AG09309 (cell line): ENCODE results near the gene USE1.

Experiments
- DNase-seq: peaks from one replicate; pipeline ENCODE4 v3.0.0-alpha.2; 2010; ENCODE audit warnings: low read depth
- H3K4me3 ChIP-seq: 2 replicates; pipeline ENCODE4 v1.5.1; 2011; ENCODE audit warnings: mild to moderate bottlenecking, low read depth, low read length, moderate library complexity; ENCODE audit not compliant: control insufficient read depth
- CTCF ChIP-seq: IDR thresholded peaks from 2 replicates; pipeline ENCODE4 v1.5.1; 2011; ENCODE audit warnings: mild to moderate bottlenecking, low read depth, low read length, inconsistent platforms; ENCODE audit not compliant: insufficient read depth, control insufficient read depth; ENCODE audit errors: missing control alignments

USE1 gene

GRCh38 chr19:17194608-17195007, 20.5 kb upstream of the USE1 start:
- DNase-seq, result no peak
- H3K4me3 ChIP-seq, result no peak overlapping the region
- TF ChIP-seq CTCF, result no peak

GRCh38 chr19:17195106-17195505, 20.1 kb upstream of the USE1 start:
- H3K4me3 ChIP-seq, result no peak overlapping the region
- no peak for TF ChIP-seq CTCF
- DNase-seq, result no peak

GRCh38 chr19:17196610-17197009, 18.5 kb upstream of the USE1 start:
- TF ChIP-seq CTCF, result no peak
- DNase-seq, result no peak
- H3K4me3 ChIP-seq, result no peak overlapping the region

GRCh38 chr19:17197666-17198065, 17.5 kb upstream of the USE1 start:
- H3K4me3 ChIP-seq, result no peak overlapping the region
- no peak for TF ChIP-seq CTCF
- DNase-seq, result no peak

- TF ChIP-seq CTCF, result no peak
- no peak for DNase-seq
- H3K4me3 ChIP-seq, result no peak overlapping the region
These were observed 14.6 kb upstream of the USE1 start for GRCh38 chr19:17200408-17201079.

- no peak overlapping the region for H3K4me3 ChIP-seq
- no peak for TF ChIP-seq CTCF
- DNase-seq, result no peak
These were observed 12.9 kb upstream of the USE1 start for GRCh38 chr19:17202249-17202648.
